ENCODE data around the gene MEGF11. TPM values are rescaled to one million over a fixed set of nuclear protein-coding genes. Genes with fewer than 3 reads are reported as not detected.

MEGF11 gene
- total RNA-seq, 1 donor from 2014 or later = not detected

DNA sequence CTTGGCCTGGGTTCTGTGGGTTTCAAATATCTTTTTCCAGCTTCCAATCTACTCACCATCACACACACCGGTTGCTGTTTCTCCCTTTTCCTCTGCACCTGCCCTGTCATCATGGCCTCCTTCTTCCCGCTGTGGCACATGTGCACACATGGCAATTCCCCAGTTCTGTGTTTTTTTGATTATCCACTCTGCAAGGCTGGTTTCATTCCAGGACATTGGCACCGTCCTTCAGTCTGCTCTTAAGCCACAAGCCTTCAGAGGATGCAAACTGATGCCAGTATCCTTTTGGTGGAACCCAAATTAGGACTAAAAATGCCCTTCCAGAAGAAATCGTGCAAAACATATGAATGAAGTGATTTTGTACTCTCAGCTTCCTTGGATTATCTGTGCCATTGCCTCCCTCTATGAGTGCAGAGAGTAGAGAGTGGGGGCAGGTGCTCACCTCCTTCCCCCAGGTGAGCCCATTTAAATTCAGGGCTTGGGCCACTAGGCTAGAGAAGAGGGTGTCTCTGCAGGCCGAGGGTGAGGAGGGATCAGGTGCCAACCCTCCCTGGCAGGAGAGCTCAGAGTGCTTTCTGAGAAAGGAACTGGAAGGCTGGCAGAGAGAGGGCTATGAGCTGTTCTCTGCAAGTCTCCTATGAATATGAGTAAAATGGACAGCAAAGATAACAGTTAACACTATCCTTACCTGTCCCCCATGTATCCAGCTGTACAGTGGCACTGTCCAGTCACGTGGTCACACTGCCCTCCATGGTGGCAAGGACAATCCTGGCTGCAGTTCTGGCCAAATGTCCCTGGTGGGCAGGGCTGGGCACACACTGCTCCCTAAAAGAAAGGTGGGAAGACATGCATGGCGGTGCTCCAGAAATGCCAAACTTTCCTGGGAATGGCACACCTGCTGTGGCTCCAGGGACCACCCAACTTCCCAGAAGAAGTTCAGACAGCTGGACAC, 283.4 kb downstream of the MEGF11 start:
- DNase-seq (ENCODE audit: low spot score) = no peak
- no peak overlapping the region for H3K27ac Mint-ChIP-seq (ENCODE audit: unreplicated experiment)
- H3K36me3 Mint-ChIP-seq (ENCODE audit: low read depth) = peaks cover 3% of the 10 kb centered on the region
- TF ChIP-seq CTCF (IDR thresholded peaks at IDR 0.05) = no peak
- H3K4me1 Mint-ChIP-seq (ENCODE audit: low read depth) = peaks cover 2% of the 10 kb centered on the region
- H3K27me3 Mint-ChIP-seq (ENCODE audit: low read depth) = peaks cover 66% of the 10 kb centered on the region
- peaks cover 7% of the 10 kb centered on the region for H3K9me3 Mint-ChIP-seq (ENCODE audit: low read depth)
- no peak overlapping the region for H3K4me3 Mint-ChIP-seq (ENCODE audit: unreplicated experiment)

DNA sequence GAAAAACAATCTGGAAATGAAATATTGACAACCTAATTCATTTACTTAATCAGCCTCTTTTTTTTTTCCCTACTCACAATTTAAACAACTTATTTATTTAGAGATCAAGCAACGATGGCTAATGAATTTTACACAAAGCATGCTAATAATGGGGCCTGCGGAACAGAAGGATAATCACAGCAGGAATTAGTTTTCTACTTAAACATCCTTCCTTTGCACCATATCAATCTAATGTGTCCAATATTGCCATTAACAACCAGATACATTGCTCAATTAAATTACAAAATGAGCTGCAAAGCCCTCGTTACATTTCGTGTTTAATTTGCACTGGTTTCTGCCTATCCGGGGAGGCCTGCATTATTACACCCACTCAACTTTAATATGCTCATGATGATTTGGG, 285.0 kb downstream of the MEGF11 start:
- Mint-ChIP-seq H3K27me3 (ENCODE audit: low read depth) (peaks cover 61% of the 10 kb centered on the region), H3K27ac (ENCODE audit: unreplicated experiment) (no peak overlapping the region), H3K4me1 (ENCODE audit: low read depth) (peaks cover 2% of the 10 kb centered on the region), H3K4me3 (ENCODE audit: unreplicated experiment) (no peak overlapping the region), H3K36me3 (ENCODE audit: low read depth) (peaks cover 3% of the 10 kb centered on the region), H3K9me3 (ENCODE audit: low read depth) (peaks cover 7% of the 10 kb centered on the region)
- DNase-seq (ENCODE audit: low spot score) = no peak
- TF ChIP-seq CTCF (IDR thresholded peaks at IDR 0.05) = no peak

DNA sequence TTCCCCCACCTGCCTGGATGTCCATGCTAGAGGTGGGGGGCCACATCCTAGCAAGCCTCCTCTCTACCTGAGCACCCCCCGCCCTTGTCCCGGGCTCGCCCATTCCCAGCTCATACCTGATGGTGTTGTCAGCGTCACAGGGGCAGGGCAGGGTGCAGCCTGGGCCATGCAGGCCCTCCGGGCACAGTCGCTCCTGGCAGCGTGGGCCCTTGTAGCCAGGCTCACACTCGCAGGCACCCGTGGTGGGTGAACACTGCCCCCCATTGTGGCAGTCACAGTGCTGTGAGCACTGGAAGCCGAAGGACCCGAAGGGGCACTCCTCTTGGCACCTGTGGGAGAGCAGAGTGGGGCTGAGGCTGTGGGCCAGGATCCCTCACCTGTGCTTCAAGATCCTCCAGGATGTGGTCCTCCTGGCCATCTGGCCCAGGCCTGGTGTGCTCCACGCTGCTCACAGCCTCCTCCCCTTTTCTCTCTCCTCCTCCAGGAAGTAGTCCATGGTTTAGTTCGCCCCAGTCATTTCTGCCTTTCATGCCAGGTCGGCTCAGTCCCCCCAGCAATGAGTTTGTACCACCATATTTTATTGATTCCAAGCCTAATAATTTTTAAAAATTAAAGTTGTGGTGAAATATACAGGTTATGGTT, 288.6 kb downstream of the MEGF11 start:
- DNase-seq (ENCODE audit: low spot score) = no peak
- Mint-ChIP-seq H3K4me1 (ENCODE audit: low read depth) (no peaks in the 10 kb centered on the region), H3K9me3 (ENCODE audit: low read depth) (no peaks in the 10 kb centered on the region), H3K27me3 (ENCODE audit: low read depth) (peaks cover 72% of the 10 kb centered on the region), H3K27ac (ENCODE audit: unreplicated experiment) (no peak overlapping the region), H3K4me3 (ENCODE audit: unreplicated experiment) (no peak overlapping the region), H3K36me3 (ENCODE audit: low read depth) (no peaks in the 10 kb centered on the region)
- TF ChIP-seq CTCF (IDR thresholded peaks at IDR 0.05) = no peak

DNA sequence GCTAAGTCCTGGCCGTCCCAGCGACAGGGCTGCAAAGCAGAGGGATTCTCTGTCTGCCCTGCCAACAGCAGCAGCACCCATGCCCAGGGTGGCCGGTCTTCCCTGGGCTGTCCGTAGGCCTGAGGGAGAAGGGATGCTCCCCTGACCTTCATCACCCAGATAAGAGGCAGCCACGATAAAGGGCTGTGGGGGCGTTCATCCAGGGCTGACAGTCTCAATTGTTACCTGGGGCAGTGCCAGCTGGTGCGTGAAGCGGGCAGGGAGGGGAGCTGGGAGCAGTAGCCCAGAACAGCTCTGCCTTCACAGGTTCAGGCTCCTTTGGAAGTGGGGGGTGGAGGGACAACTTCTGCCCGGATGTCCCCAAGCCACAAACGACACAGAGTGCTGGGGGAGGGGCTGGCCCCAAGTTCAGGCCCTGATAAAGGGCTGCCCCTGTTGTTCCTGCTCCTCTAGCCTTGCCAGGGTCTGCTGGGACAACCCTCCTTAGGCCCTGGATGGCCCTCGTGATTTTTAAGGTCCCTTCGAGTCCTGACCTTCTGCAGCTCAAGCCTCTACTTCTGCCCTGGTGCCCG, 289.6 kb downstream of the MEGF11 start:
- no peak for TF ChIP-seq CTCF (IDR thresholded peaks at IDR 0.05)
- H3K27ac Mint-ChIP-seq (ENCODE audit: unreplicated experiment) = no peak overlapping the region

DNA sequence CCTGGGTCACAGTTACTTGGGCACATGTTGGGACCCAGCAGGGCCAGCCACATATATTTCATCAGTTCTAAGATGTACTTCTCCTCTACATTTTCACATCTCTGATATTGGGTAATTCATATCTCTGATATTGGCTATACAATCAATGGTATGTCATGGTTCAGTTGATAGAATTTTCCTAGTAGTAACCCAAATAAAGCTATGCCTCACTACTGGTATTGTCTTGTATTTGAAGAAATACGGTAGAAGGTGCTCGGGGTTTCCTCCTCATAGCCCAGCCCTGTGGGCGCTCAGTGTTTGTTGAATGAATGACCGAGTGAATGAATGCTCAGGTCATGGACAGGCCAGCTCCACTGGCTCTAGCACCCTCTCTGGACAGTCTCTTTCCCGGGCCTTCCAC, 290.2 kb downstream of the MEGF11 start:
- DNase-seq (ENCODE audit: low spot score) = no peak
- Mint-ChIP-seq H3K27me3 (ENCODE audit: low read depth) (peaks cover 69% of the 10 kb centered on the region), H3K36me3 (ENCODE audit: low read depth) (no peaks in the 10 kb centered on the region), H3K4me3 (ENCODE audit: unreplicated experiment) (no peak overlapping the region), H3K9me3 (ENCODE audit: low read depth) (no peaks in the 10 kb centered on the region), H3K4me1 (ENCODE audit: low read depth) (no peaks in the 10 kb centered on the region), H3K27ac (ENCODE audit: unreplicated experiment) (no peak overlapping the region)
- TF ChIP-seq CTCF (IDR thresholded peaks at IDR 0.05) = no peak

More for the DNA sequence above, 289.6 kb downstream of the MEGF11 start:
- no peak for DNase-seq (ENCODE audit: low spot score)
- H3K27me3 Mint-ChIP-seq (ENCODE audit: low read depth) = peaks cover 70% of the 10 kb centered on the region
- no peaks in the 10 kb centered on the region for H3K4me1 Mint-ChIP-seq (ENCODE audit: low read depth)
- H3K9me3 Mint-ChIP-seq (ENCODE audit: low read depth) = no peaks in the 10 kb centered on the region
- H3K4me3 Mint-ChIP-seq (ENCODE audit: unreplicated experiment) = no peak overlapping the region
- no peaks in the 10 kb centered on the region for H3K36me3 Mint-ChIP-seq (ENCODE audit: low read depth)
